ENCODE measurements around the gene FAM234B.

Gene FAM234B
- total RNA-seq, result 4.1 to 18.3 (median 12.0) reads per million in 18 experiments

- peak; percentile 52 to 70 for DNase-seq
These were observed at the start of gene FAM234B for GRCh38 chr12:13044002-13044905. TSS of gene FAM234B (plus strand) at chr12:13044381. CDS start at chr12:13044404, 23 bp downstream.

GRCh38 chr12:12995088-12995487, 49.1 kb upstream of the FAM234B start:
- DNase-seq, result no peak

GRCh38 chr12:12996209-12996608, 48.0 kb upstream of the FAM234B start:
- DNase-seq, result no peak

GRCh38 chr12:12997156-12997555, 47.0 kb upstream of the FAM234B start:
- no peak for DNase-seq

GRCh38 chr12:12997734-12998133, 46.4 kb upstream of the FAM234B start:
- DNase-seq, result no peak

GRCh38 chr12:12998248-12998647, 45.9 kb upstream of the FAM234B start:
- DNase-seq, result no peak

- peak in 1 of 2 donors; percentile 14 for DNase-seq
These were observed 44.8 kb upstream of the FAM234B start for GRCh38 chr12:12999271-12999958.

- peak; percentile 92 to 93 for DNase-seq
These were observed 44.1 kb upstream of the FAM234B start, which contains the start of gene HEBP1 for GRCh38 chr12:12999959-13000615. TSS of gene HEBP1 (minus strand) at chr12:13000265. CDS start at chr12:13000114, 151 bp downstream.

GRCh38 chr12:13000616-13000924, 43.6 kb upstream of the FAM234B start:
- peak in 1 of 2 donors; percentile 50 for DNase-seq

- peak; percentile 64 to 74 for DNase-seq
These were observed 43.0 kb upstream of the FAM234B start for GRCh38 chr12:13000925-13001774.

GRCh38 chr12:13001775-13002040, 42.5 kb upstream of the FAM234B start:
- DNase-seq, result peak in 1 of 2 donors; percentile 5

GRCh38 chr12:13002301-13003097, 41.7 kb upstream of the FAM234B start:
- no peak for DNase-seq

- peak; percentile 53 to 61 for DNase-seq
These were observed 39.8 kb upstream of the FAM234B start for GRCh38 chr12:13004361-13004760.

GRCh38 chr12:13004986-13005385, 39.2 kb upstream of the FAM234B start:
- DNase-seq, result no peak

GRCh38 chr12:13005649-13006048, 38.5 kb upstream of the FAM234B start:
- DNase-seq, result no peak

GRCh38 chr12:13007496-13008233, 36.5 kb upstream of the FAM234B start:
- DNase-seq, result no peak

- no peak for DNase-seq
These were observed 35.3 kb upstream of the FAM234B start for GRCh38 chr12:13008741-13009380.

GRCh38 chr12:13011098-13011497, 33.1 kb upstream of the FAM234B start:
- DNase-seq, result no peak

GRCh38 chr12:13022851-13023271, 21.3 kb upstream of the FAM234B start:
- DNase-seq, result no peak

- peak; percentile 60 to 63 for DNase-seq
These were observed 20.2 kb upstream of the FAM234B start for GRCh38 chr12:13023811-13024530.
